ENCODE measurements around the gene NDUFS1.
"Not testable (repeated sequence)": the region's sequence is repeated elsewhere in the genome, so short reads cannot be mapped to it uniquely, and the experiment has no call there.

NDUFS1 gene

GRCh38 chr2:206095536-206096332 lies 63.5 kb downstream of the NDUFS1 start:
- DNase-seq = no peak

GRCh38 chr2:206092297-206092696 lies 66.9 kb downstream of the NDUFS1 start:
- no peak for DNase-seq

- no peak for DNase-seq
Measured at GRCh38 chr2:206088248-206088647, 71.0 kb downstream of the NDUFS1 start.

DNA sequence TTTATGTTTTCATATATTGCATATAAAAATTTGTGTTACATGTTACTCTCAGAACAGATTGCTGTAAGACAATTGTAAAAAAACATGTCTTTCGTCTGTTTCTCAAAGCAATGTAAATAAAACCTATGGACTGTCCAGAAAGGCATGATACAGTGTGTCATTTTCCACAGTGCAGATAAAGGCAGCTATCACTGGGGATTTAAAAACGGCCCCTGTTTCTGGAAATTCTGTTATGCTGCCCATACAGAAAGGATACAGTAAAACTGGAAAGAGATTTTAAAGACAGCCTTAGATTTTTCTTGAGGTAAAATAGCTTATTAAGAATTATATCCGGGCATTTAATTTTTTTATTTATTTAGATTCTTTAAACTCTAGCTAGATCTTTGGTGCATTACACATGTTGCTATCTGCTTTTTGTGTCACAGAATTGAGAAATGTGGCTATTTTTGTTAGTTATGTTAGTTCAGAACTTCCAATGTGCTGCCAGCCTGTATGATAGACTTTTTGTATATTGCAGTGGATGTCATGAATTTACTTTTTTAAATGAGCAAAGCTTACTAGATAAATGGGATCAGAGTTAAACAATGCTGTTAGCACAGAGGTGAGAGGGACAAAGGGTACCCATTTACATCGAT lies 72.4 kb downstream of the NDUFS1 start:
- DNase-seq = no peak

GRCh38 chr2:206085742-206086445 lies 73.3 kb downstream of the NDUFS1 start, which contains the start of gene INO80D:
Gene INO80D, minus strand, starts transcription at chr2:206086174. Its CDS starts 23,158 bp downstream, at chr2:206063016.
- DNase-seq = peak; percentile 74

- peak; percentile 69 for DNase-seq
Measured at GRCh38 chr2:206084870-206085741, 74.1 kb downstream of the NDUFS1 start.

DNA sequence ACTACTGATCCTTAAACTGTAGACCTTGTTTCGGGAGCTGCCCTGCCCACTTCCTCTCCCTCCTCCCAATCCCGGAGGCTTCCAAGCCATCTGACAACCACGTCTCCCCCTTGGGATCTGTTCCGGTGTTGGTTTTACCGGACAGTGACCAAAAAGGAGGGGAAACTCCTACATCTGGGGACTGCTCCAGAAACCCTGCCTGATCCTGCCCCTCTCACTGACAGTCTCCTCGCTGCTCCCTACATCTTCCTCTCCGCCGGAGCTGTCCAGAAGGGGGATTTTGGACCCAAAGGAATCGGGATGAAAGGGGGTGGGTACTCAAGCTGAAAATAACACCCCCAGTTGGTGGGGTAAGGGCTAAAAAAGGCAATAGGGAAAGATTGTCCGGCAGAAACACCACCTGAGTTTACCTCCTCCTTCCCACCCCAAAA lies 74.8 kb downstream of the NDUFS1 start:
- DNase-seq = no peak

DNA sequence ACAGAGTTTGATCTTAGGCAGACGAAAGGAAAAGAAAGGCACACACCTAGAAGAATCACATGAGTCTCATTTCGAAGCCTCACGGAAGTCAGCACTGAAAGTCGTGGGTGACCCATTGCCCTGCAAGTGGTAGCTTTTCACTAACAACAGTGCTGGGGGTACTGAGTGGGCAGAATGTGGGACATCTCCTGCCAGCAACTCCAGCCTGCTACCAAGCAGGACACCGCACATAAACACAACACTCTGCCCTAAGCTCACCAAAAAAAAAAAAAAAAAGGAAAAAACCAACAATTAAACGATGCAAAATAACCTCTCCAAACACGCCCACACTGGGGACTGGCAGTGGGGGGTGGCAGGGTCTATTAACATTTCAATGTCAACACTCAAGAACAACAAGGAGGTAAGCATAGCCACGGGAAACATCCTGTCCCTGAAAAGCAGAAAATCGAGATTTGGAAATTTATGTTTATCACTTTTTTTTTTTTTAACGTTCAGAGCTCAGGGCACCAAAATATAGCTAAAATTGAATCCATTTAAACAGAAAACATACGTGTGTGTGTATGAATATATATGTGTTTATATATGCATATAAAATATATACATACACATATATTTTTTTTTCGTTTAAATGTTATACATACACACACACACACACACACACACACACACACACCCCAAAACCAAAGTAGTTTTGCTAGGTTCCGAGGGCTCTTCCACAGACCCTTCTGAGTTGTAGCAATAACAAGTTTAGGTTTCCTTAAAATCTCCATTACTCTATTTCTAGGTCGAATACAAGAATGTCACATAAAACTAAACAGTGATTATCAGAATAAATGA lies 75.4 kb downstream of the NDUFS1 start:
- DNase-seq = no peak

GRCh38 chr2:206082298-206082843 lies 76.9 kb downstream of the NDUFS1 start:
- DNase-seq = no peak

DNA sequence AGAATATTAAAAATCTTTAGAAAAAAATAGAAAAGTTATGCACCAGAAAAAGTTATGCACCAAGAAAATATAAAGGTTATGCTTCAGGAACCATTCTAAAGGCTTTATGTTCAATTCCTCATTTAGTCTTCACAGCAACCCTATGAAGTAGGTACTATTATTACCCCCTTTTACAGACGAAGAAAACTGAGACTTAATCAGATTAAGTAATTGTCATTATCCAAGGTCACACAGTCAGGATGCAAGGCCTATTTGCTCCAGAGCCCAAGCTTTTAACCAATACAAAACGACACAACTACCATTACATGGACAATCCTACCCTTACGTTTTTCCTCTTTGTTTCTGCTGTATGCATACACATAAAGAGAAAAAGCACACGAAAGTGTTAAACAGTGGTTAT lies 78.3 kb downstream of the NDUFS1 start:
- DNase-seq = no peak

- DNase-seq = no peak
Measured at GRCh38 chr2:206079699-206080465, 79.4 kb downstream of the NDUFS1 start.

DNA sequence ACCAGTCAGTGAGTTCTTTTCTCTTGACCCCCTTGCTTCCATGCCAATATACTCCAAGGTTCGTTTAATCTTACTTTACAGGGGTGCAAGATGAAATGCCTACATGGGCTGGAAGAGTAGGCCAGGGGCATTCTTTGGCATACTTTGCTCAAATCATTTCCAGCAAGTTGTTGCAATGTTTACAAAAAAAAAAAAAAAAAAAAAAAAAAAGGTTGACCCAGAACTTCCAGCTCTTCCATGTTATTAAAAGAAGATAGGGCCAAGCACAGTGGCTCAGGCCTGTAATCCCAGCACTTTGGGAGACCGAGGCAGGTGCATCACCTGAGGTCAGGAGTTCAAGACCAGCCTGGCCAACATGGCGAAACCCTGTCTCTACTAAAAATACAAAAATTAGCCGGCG lies 81.4 kb downstream of the NDUFS1 start:
- DNase-seq = not testable (repeated sequence)

GRCh38 chr2:206075113-206075512 lies 84.1 kb downstream of the NDUFS1 start:
- DNase-seq = no peak

DNA sequence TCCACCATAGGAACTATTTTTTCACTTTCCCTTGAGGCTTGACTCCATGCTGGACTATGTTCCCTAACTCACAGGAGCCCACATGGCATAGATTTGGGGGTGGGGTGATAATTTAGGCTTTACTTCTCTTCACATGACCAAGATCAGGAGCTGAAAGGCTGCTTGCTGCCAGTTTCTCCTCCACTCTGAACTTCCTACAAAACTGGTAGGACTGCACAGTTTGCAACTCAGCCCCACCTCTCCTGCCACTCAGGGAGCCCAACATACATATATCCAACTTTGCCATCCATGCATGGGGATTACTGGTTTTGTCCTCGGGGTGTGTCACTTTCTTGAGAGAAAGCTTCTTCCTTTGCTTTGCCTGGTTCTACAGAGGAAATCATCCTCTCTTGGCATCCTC lies 87.4 kb downstream of the NDUFS1 start:
- no peak for DNase-seq

DNA sequence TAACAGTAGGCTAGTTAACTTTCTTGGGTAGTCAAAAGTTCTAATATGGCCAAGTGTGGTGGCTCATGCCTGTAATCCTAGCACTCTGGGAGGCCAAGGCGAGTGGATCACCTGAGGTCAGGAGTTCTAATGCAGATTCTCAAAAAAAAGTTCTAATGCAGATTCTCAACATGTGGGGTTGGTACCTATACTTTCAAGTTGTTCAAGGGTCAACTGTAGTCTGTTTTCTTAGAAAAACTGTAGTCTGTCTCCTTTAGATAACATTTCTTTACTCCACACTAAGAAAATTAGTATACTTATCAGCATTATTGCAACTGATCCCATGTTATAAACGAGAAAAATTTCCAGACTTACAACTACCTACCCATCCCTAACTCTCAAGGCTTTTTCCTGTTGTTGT lies 89.8 kb downstream of the NDUFS1 start:
- DNase-seq = no peak

DNA sequence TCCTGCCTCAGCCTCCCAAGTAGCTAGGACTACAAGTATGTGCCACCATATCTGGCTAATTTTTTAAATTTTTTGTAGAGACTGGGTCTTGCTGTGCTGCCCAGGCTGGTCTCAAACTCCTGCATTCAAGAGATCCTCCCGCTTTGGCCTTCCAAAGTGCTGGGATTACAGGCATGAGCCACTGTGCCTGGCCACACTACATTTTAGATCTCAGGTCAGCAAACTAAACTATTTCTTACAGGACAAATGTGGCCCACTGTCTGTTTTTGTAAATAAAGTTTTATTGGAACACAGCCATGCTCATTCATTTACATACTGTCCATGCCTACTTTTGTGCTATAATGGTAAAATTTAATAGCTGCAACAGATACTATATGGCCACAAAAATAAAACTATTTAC lies 91.0 kb downstream of the NDUFS1 start:
- DNase-seq = no peak
